ENCODE results near the gene COL4A6. TPM values are rescaled to one million over a fixed set of nuclear protein-coding genes. Genes with fewer than 3 reads are reported as not detected.

COL4A6 gene
- total RNA-seq, 3 donors from 2014 or later = 6.9 to 13.9 (median 10.7) TPM

DNA sequence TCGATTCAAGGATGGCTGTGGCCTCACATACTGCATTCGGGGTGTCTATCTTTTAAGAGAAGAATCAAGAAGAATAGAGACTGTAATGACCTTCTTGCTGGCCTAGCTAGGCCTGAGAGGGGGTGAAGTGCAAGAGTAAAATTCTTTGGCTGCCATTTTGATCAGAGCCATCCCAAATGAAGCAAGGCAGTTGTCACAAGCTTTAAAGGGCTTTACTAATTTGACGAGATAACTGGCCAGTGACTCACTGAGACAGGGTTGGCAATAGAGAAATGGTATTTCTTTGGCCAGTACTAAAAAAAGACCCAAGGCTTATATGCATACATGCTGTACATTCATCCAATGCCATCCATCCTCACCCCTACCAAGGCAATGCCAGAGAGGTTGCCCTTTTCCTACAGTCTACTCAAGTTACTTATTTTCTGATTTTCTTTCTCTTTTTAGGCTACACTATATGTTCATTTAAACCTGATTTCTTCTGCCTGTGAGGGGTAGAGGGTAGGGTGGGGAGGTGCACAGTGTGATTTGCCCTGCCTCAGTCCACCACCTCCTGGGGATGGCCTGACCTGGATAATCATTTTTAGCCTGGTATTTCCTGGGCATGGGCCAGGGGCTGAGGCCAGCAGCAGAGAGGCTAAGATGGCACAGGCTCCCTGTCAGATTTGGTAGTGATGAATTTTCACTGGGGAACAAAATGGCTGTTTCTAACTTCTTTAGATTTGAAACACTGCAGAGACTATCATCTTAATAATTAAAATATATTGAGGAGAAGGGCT lies 314.4 kb downstream of the COL4A6 start:
- peaks cover 0 to 4% of the 10 kb centered on the region in 2 donors for H3K4me1 ChIP-seq
- no peak overlapping the region for H3K4me3 ChIP-seq
- intact Hi-C loops (cut with DNase I; ENCODE audit: low total_unique reads) = no loop called here
- DNase-seq (ENCODE audit: low spot score in 2 of 2) = no peak
- no peaks in the 10 kb centered on the region for H3K9me3 ChIP-seq
- no peak overlapping the region for H3K27ac ChIP-seq
- peaks cover 0 to 38% of the 10 kb centered on the region in 2 donors for H3K27me3 ChIP-seq
- no peaks in the 10 kb centered on the region for H3K36me3 ChIP-seq
- TF ChIP-seq, protein P1, sequence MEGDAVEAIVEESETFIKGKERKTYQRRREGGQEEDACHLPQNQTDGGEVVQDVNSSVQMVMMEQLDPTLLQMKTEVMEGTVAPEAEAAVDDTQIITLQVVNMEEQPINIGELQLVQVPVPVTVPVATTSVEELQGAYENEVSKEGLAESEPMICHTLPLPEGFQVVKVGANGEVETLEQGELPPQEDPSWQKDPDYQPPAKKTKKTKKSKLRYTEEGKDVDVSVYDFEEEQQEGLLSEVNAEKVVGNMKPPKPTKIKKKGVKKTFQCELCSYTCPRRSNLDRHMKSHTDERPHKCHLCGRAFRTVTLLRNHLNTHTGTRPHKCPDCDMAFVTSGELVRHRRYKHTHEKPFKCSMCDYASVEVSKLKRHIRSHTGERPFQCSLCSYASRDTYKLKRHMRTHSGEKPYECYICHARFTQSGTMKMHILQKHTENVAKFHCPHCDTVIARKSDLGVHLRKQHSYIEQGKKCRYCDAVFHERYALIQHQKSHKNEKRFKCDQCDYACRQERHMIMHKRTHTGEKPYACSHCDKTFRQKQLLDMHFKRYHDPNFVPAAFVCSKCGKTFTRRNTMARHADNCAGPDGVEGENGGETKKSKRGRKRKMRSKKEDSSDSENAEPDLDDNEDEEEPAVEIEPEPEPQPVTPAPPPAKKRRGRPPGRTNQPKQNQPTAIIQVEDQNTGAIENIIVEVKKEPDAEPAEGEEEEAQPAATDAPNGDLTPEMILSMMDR (IDR thresholded peaks at IDR 0.05) = no peak
- TF ChIP-seq POLR2A (IDR thresholded peaks at IDR 0.05) (no peak), POLR2AphosphoS5 (IDR thresholded peaks at IDR 0.05) (no peak)

DNA sequence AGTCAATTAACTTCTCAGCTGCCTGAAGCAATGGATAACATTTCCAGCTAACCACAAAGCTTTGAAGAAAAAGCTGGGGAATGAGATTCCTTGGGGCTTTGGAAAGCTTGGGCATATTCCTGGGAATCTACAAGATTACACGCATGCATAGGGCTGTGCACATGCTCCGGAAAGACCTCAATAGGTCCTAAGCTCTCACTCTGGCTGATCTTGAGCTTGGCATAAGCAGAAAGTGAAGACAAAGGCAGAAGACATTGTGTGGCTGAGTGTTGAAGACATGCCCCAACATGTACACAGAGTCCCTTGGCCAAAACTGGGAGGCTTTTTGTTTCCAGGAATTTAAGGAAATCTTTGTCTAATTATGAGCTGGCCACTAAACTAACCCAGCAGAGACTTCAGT lies 315.5 kb downstream of the COL4A6 start:
- Histone ChIP-seq H3K9me3 (no peaks in the 10 kb centered on the region), H3K4me1 (peaks cover 0 to 4% of the 10 kb centered on the region in 2 donors), H3K4me3 (no peak overlapping the region), H3K27me3 (peaks cover 0 to 49% of the 10 kb centered on the region in 2 donors), H3K27ac (peak overlapping the region in 1 of 2 donors; percentile 3), H3K36me3 (no peaks in the 10 kb centered on the region)
- TF ChIP-seq POLR2AphosphoS5 (IDR thresholded peaks at IDR 0.05) (no peak), POLR2A (IDR thresholded peaks at IDR 0.05) (no peak)
- TF ChIP-seq, protein P1 (IDR thresholded peaks at IDR 0.05) = no peak
- intact Hi-C loops (cut with DNase I; ENCODE audit: low total_unique reads) = no loop called here
- peak in 1 of 2 donors; percentile 26 for DNase-seq (ENCODE audit: low spot score in 2 of 2)

DNA sequence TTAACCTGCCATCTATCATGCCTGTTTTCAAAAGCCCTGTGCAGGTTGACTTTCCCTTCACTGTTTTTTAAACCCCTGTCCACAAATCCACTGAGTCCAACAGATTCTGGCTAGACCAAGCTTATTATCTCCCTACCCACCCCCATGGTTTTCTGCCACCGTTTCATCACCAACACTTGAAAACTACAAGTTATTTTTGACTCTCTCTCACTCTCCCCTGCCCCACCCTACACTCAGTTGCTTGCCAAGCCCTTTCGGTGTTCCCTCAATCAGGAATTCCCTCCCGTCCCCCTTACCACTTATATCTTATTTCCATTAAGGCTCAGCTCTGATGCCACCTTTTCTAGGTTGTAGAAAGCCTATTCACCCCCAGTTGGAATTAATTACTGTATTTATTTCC lies 316.9 kb downstream of the COL4A6 start:
- DNase-seq (ENCODE audit: low spot score in 2 of 2) = no peak
- TF ChIP-seq, protein P1 (IDR thresholded peaks at IDR 0.05) = no peak
- no peak for TF ChIP-seq POLR2A (IDR thresholded peaks at IDR 0.05)
- TF ChIP-seq POLR2AphosphoS5 (IDR thresholded peaks at IDR 0.05) = no peak
- Histone ChIP-seq H3K27ac (no peak overlapping the region), H3K4me3 (no peak overlapping the region), H3K36me3 (no peaks in the 10 kb centered on the region), H3K27me3 (peaks cover 0 to 47% of the 10 kb centered on the region in 2 donors), H3K9me3 (no peaks in the 10 kb centered on the region), H3K4me1 (peaks cover 0 to 4% of the 10 kb centered on the region in 2 donors)
- intact Hi-C loops (cut with DNase I; ENCODE audit: low total_unique reads) = no loop called here

GRCh38 chrX:108117988-108118387 lies 320.2 kb downstream of the COL4A6 start:
- intact Hi-C loops (cut with DNase I; ENCODE audit: low total_unique reads) = no loop called here
- DNase-seq (ENCODE audit: low spot score in 2 of 2) = no peak
- Histone ChIP-seq H3K4me3 (no peak overlapping the region), H3K9me3 (no peaks in the 10 kb centered on the region), H3K4me1 (peaks cover 0 to 4% of the 10 kb centered on the region in 2 donors), H3K27me3 (peaks cover 0 to 59% of the 10 kb centered on the region in 2 donors), H3K36me3 (no peaks in the 10 kb centered on the region), H3K27ac (no peak overlapping the region)
- TF ChIP-seq POLR2AphosphoS5 (IDR thresholded peaks at IDR 0.05) (no peak), POLR2A (IDR thresholded peaks at IDR 0.05) (no peak)
- TF ChIP-seq, protein P1 (IDR thresholded peaks at IDR 0.05) = no peak

DNA sequence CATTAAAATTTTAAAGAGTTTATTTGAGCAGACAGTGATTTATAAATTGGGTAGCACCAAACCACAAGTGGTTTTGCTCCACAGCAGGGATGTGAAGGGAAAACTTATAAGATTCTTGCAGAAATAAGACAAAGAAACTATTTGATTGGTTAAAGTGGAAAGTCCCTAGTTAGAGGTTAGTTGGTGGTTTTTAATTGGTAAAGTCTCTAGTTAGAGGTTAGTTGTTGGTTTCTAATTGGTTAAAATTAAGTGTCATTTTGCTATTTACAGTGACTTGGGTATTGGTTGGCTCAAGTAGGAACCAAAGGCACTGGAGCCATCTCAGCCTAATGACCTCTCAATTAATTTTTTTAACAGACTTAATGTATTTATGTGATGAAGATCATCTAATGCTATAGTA lies 323.7 kb downstream of the COL4A6 start:
- peaks cover 0 to 65% of the 10 kb centered on the region in 2 donors for H3K27me3 ChIP-seq
- H3K27ac ChIP-seq = no peak overlapping the region
- H3K4me3 ChIP-seq = no peak overlapping the region
- H3K9me3 ChIP-seq = no peaks in the 10 kb centered on the region
- DNase-seq (ENCODE audit: low spot score in 2 of 2) = no peak
- no peaks in the 10 kb centered on the region for H3K36me3 ChIP-seq
- no peak for TF ChIP-seq POLR2AphosphoS5 (IDR thresholded peaks at IDR 0.05)
- intact Hi-C loops (cut with DNase I; ENCODE audit: low total_unique reads) = no loop called here
- no peaks in the 10 kb centered on the region for H3K4me1 ChIP-seq

Other genes starting within 250 kb of the COL4A6 start
- gene COL4A5, start 1.4 kb upstream of the COL4A6 start, total RNA-seq = 10 to 100 TPM; 13.6 to 88.1 (median 75.1) TPM

All from breast epithelium (tissue), 4 donors.